DOHH2 (cell line): Measurements from ENCODE around the gene CDC123.
"Not testable (repeated sequence)": the region's sequence is repeated elsewhere in the genome, so short reads cannot be mapped to it uniquely, and the experiment has no call there.

Source experiments
- EZH2phosphoT487 ChIP-seq: fragments of 200-600 bp; sonication (generic); IDR thresholded peaks from 2 replicates; pipeline ENCODE4 v1.6.1; 2017; ENCODE audit warnings: borderline replicate concordance, mild to moderate bottlenecking, antibody characterized with exemption, low read length, moderate library complexity, mixed read lengths
- TF ChIP-seq, protein P1 (sequence below): fragments of 200-600 bp; sonication (generic); IDR thresholded peaks from one replicate; pipeline ENCODE4 v1.5.1; 2014; ENCODE audit warnings: antibody characterized with exemption, mild to moderate bottlenecking, low read depth, low read length; ENCODE audit not compliant: poor library complexity, severe bottlenecking

DNA sequence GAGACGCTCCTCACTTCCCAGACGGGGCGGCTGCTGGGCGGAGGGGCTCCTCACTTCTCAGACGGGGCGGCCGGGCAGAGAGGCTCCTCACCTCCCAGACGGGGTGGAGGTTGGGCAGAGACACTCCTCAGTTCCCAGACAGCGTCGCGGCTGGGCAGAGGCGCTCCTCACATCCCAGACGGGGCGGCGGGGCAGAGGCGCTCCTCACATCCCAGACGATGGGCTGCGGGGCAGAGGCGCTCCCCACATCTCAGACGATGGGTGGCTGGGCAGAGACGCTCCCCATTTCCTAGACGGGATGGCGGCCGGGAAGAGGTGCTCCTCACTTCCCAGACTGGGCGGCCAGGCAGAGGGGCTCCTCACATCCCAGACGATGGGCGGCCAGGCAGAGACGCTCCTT lies 30.4 kb downstream of the CDC123 start:
- TF ChIP-seq, protein P1, sequence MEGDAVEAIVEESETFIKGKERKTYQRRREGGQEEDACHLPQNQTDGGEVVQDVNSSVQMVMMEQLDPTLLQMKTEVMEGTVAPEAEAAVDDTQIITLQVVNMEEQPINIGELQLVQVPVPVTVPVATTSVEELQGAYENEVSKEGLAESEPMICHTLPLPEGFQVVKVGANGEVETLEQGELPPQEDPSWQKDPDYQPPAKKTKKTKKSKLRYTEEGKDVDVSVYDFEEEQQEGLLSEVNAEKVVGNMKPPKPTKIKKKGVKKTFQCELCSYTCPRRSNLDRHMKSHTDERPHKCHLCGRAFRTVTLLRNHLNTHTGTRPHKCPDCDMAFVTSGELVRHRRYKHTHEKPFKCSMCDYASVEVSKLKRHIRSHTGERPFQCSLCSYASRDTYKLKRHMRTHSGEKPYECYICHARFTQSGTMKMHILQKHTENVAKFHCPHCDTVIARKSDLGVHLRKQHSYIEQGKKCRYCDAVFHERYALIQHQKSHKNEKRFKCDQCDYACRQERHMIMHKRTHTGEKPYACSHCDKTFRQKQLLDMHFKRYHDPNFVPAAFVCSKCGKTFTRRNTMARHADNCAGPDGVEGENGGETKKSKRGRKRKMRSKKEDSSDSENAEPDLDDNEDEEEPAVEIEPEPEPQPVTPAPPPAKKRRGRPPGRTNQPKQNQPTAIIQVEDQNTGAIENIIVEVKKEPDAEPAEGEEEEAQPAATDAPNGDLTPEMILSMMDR = not testable (repeated sequence)
- TF ChIP-seq EZH2phosphoT487 = not testable (repeated sequence)
